ENCODE results near the gene PPM1E. TPM values are rescaled to one million over a fixed set of nuclear protein-coding genes. Genes with fewer than 3 reads are reported as not detected.

Gene PPM1E
- total RNA-seq, 3 donors from 2014 or later (not counting 1 experiment from before 2014, with no cell fraction given), result not detected

DNA sequence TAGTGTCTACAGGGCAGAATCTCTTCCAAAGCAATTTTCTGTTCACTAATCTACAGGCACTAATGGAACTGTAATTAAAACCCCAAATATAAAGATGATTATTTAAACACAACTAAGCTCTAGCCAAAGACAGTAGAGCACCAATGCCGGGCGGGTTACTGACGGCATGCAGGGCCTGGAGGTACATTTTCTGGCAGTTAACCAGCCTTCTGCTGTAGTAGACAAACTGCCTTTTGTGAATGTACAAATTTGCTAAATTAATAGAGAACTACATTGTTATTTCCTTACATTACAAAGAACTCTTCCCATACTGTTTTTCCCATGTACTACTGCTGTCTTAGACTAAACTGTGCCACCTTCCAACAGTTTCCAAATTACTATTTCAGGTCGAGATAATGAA, 243.2 kb downstream of the PPM1E start:
- no peaks in the 10 kb centered on the region for H3K27me3 Mint-ChIP-seq (ENCODE audit: low read depth in 2 of 2)
- H3K27ac Mint-ChIP-seq, result no peak overlapping the region
- DNase-seq (no peak), ATAC-seq (no peak)
- H3K4me3 Mint-ChIP-seq, result no peak overlapping the region
- H3K9me3 Mint-ChIP-seq, result no peaks in the 10 kb centered on the region
- Histone ChIP-seq H3K36me3 (ENCODE audit: control insufficient read depth, insufficient read depth, low read length) (peaks cover 20% of the 10 kb centered on the region), H3K27ac (ENCODE audit: low read length) (no peak overlapping the region), H3K4me1 (ENCODE audit: control insufficient read depth, insufficient read depth, low read length) (peaks cover 6% of the 10 kb centered on the region), H3K4me3 (ENCODE audit: low read length) (no peak overlapping the region), H3K9me3 (ENCODE audit: control insufficient read depth, insufficient read depth, low read length) (no peaks in the 10 kb centered on the region), H3K27me3 (ENCODE audit: control insufficient read depth, insufficient read depth, low read length) (no peaks in the 10 kb centered on the region)
- 95% methylated on average over 4 of the region's 4 CpGs for WGBS (ENCODE audit: insufficient coverage)
- no peaks in the 10 kb centered on the region for H3K4me1 Mint-ChIP-seq
- H3K36me3 Mint-ChIP-seq, result peaks cover 17% of the 10 kb centered on the region
- intact Hi-C loops (cut with micrococcal nuclease), result no loop called here
- TF ChIP-seq, protein P1, sequence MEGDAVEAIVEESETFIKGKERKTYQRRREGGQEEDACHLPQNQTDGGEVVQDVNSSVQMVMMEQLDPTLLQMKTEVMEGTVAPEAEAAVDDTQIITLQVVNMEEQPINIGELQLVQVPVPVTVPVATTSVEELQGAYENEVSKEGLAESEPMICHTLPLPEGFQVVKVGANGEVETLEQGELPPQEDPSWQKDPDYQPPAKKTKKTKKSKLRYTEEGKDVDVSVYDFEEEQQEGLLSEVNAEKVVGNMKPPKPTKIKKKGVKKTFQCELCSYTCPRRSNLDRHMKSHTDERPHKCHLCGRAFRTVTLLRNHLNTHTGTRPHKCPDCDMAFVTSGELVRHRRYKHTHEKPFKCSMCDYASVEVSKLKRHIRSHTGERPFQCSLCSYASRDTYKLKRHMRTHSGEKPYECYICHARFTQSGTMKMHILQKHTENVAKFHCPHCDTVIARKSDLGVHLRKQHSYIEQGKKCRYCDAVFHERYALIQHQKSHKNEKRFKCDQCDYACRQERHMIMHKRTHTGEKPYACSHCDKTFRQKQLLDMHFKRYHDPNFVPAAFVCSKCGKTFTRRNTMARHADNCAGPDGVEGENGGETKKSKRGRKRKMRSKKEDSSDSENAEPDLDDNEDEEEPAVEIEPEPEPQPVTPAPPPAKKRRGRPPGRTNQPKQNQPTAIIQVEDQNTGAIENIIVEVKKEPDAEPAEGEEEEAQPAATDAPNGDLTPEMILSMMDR (IDR thresholded peaks at IDR 0.05), result no peak

DNA sequence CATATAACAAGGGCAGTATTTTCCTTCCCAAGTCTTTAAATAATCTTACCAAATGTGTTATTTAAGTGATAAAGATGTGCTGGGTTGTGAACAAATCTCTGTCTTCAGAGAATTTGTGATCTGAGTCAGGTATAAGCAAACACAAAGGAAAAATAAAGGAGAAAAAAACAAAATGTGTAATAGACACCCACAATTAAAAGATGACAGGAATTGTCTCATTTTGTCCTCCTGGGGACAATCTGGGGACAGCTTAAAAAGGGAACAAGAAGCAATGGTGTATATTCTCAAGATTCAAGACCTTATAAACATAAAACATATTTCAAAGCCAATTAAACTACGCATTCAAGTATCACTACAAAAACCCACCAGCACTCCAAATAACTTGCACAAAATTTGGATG, 243.8 kb downstream of the PPM1E start:
- DNase-seq (no peak), ATAC-seq (no peak)
- H3K4me3 Mint-ChIP-seq, result no peak overlapping the region
- Histone ChIP-seq H3K9me3 (ENCODE audit: control insufficient read depth, insufficient read depth, low read length) (no peaks in the 10 kb centered on the region), H3K36me3 (ENCODE audit: control insufficient read depth, insufficient read depth, low read length) (peaks cover 20% of the 10 kb centered on the region), H3K27me3 (ENCODE audit: control insufficient read depth, insufficient read depth, low read length) (no peaks in the 10 kb centered on the region), H3K27ac (ENCODE audit: low read length) (no peak overlapping the region), H3K4me1 (ENCODE audit: control insufficient read depth, insufficient read depth, low read length) (peaks cover 6% of the 10 kb centered on the region), H3K4me3 (ENCODE audit: low read length) (no peak overlapping the region)
- H3K36me3 Mint-ChIP-seq, result peaks cover 17% of the 10 kb centered on the region
- no CpG with 5 or more reads among the region's 1 CpG for WGBS (ENCODE audit: insufficient coverage)
- no peaks in the 10 kb centered on the region for H3K4me1 Mint-ChIP-seq
- no peaks in the 10 kb centered on the region for H3K9me3 Mint-ChIP-seq
- intact Hi-C loops (cut with micrococcal nuclease), result no loop called here
- TF ChIP-seq, protein P1 (IDR thresholded peaks at IDR 0.05), result no peak
- H3K27ac Mint-ChIP-seq, result peak overlapping the region in 1 of 2 donors; percentile 27
- no peaks in the 10 kb centered on the region for H3K27me3 Mint-ChIP-seq (ENCODE audit: low read depth in 2 of 2)

DNA sequence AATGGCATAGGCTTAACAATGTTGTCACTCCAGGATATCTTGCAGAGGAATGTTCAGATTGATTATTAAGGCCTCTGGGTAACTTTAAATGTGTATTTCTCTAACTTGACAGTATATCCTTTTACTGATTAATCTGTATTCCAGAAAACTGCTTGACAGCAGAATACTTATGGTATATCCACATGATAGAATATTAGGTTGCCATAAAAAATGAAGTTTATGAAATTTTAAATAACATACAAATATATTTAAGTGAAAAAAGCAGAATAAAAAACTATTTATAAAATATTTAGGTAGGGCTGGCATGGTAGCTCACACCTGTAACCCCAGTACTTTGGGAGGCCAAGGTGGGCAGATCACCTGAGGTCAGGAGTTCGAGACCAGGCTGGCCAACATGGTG, 244.4 kb downstream of the PPM1E start:
- no peaks in the 10 kb centered on the region for H3K27me3 ChIP-seq (ENCODE audit: control insufficient read depth, insufficient read depth, low read length)
- TF ChIP-seq, protein P1 (IDR thresholded peaks at IDR 0.05), result no peak
- 100% methylated on average over 1 of the region's 1 CpG for WGBS (ENCODE audit: insufficient coverage)
- H3K27ac ChIP-seq (ENCODE audit: low read length), result no peak overlapping the region
- H3K9me3 ChIP-seq (ENCODE audit: control insufficient read depth, insufficient read depth, low read length), result no peaks in the 10 kb centered on the region
- H3K9me3 Mint-ChIP-seq, result no peaks in the 10 kb centered on the region
- no peaks in the 10 kb centered on the region for H3K4me1 Mint-ChIP-seq
- peaks cover 20% of the 10 kb centered on the region for H3K36me3 ChIP-seq (ENCODE audit: control insufficient read depth, insufficient read depth, low read length)
- H3K36me3 Mint-ChIP-seq, result peaks cover 17% of the 10 kb centered on the region
- peaks cover 6% of the 10 kb centered on the region for H3K4me1 ChIP-seq (ENCODE audit: control insufficient read depth, insufficient read depth, low read length)
- intact Hi-C loops (cut with micrococcal nuclease), result no loop called here
- H3K4me3 ChIP-seq (ENCODE audit: low read length), result no peak overlapping the region
- H3K27ac Mint-ChIP-seq, result peak overlapping the region in 1 of 2 donors; percentile 89
- no peak for ATAC-seq
- DNase-seq, result no peak
- no peaks in the 10 kb centered on the region for H3K27me3 Mint-ChIP-seq (ENCODE audit: low read depth in 2 of 2)
- H3K4me3 Mint-ChIP-seq, result no peak overlapping the region

DNA sequence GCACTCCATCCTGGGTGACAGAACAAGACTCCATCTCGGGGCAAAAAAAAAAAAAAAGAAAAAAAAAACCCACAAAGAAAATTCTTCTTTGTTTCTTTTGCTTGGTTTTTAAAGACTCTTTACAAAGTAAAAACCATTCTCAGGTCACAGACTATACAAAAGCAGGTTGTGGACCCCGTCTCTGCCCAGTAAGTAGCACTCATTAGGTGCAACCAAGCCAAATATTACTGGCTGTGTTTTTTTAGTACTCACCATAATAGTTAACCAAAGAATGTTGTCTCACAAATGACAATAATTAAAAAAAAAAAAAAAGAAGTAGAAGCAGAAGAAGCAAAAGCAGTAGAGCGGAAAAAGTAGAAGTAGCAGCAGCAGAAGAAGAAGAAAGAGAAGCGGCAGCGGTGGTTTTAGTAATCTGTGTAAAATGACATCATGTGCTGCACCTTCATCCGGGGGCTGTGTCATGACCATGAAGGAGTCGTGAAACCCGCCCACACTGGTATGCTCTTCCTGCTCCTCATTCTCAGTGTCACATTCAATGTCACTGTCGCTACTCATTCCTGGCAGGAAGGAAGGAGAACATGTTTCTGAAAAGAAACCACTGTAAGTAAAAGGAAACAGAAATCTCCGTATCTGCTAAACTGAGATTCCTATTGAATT, 245.6 kb downstream of the PPM1E start:
- Histone ChIP-seq H3K36me3 (ENCODE audit: control insufficient read depth, insufficient read depth, low read length) (peaks cover 22% of the 10 kb centered on the region), H3K9me3 (ENCODE audit: control insufficient read depth, insufficient read depth, low read length) (no peaks in the 10 kb centered on the region), H3K27me3 (ENCODE audit: control insufficient read depth, insufficient read depth, low read length) (no peaks in the 10 kb centered on the region), H3K27ac (ENCODE audit: low read length) (peak overlapping the region; percentile 71), H3K4me3 (ENCODE audit: low read length) (peak overlapping the region; percentile 24), H3K4me1 (ENCODE audit: control insufficient read depth, insufficient read depth, low read length) (peaks cover 6% of the 10 kb centered on the region)
- no peaks in the 10 kb centered on the region for H3K27me3 Mint-ChIP-seq (ENCODE audit: low read depth in 2 of 2)
- intact Hi-C loops (cut with micrococcal nuclease), result no loop called here
- peak overlapping the region; percentile 72 for H3K4me3 Mint-ChIP-seq
- DNase-seq (peak; percentile 22 to 88), ATAC-seq (peak; percentile 77 to 93 (median 91))
- no peaks in the 10 kb centered on the region for H3K9me3 Mint-ChIP-seq
- H3K36me3 Mint-ChIP-seq, result peaks cover 17% of the 10 kb centered on the region
- no peaks in the 10 kb centered on the region for H3K4me1 Mint-ChIP-seq
- TF ChIP-seq, protein P1 (IDR thresholded peaks at IDR 0.05), result no peak
- H3K27ac Mint-ChIP-seq, result peak overlapping the region; percentile 85 to 89
- WGBS (ENCODE audit: insufficient coverage), result 32% methylated on average over 9 of the region's 10 CpGs
